Non-pigmented ciliary epithelial cell (primary cell): ENCODE data around the gene SORCS2.

Experiments
- DNase-seq: peaks from one replicate; pipeline ENCODE4 v3.0.0-alpha.2; 2010; ENCODE audit warnings: low read depth

The SORCS2 gene

GRCh38 chr4:7377223-7377865 lies 185.0 kb downstream of the SORCS2 start:
- no peak for DNase-seq

GRCh38 chr4:7379186-7379585 lies 186.8 kb downstream of the SORCS2 start:
- DNase-seq = no peak

- no peak for DNase-seq
These were observed 187.4 kb downstream of the SORCS2 start for GRCh38 chr4:7379719-7380118.

GRCh38 chr4:7381221-7381889 lies 189.0 kb downstream of the SORCS2 start:
- no peak for DNase-seq

- DNase-seq = no peak
These were observed 189.7 kb downstream of the SORCS2 start for GRCh38 chr4:7381890-7382633.

- no peak for DNase-seq
These were observed 190.3 kb downstream of the SORCS2 start for GRCh38 chr4:7382634-7383014.

- no peak for DNase-seq
These were observed 190.9 kb downstream of the SORCS2 start for GRCh38 chr4:7383266-7383665.

- DNase-seq = no peak
These were observed 191.9 kb downstream of the SORCS2 start for GRCh38 chr4:7384003-7384928.

GRCh38 chr4:7384929-7385890 lies 192.9 kb downstream of the SORCS2 start:
- DNase-seq = no peak

- no peak for DNase-seq
These were observed 195.6 kb downstream of the SORCS2 start for GRCh38 chr4:7387925-7388324.

GRCh38 chr4:7388627-7389026 lies 196.3 kb downstream of the SORCS2 start:
- no peak for DNase-seq

GRCh38 chr4:7389101-7389701 lies 196.9 kb downstream of the SORCS2 start:
- no peak for DNase-seq

- no peak for DNase-seq
These were observed 197.4 kb downstream of the SORCS2 start for GRCh38 chr4:7389719-7390118.

- no peak for DNase-seq
These were observed 198.0 kb downstream of the SORCS2 start for GRCh38 chr4:7390336-7390735.

GRCh38 chr4:7390906-7391636 lies 198.7 kb downstream of the SORCS2 start:
- no peak for DNase-seq

- no peak for DNase-seq
These were observed 199.5 kb downstream of the SORCS2 start for GRCh38 chr4:7391637-7392437.

- DNase-seq = no peak
These were observed 200.4 kb downstream of the SORCS2 start for GRCh38 chr4:7392438-7393421.
